OCI-LY1 (cell line): ENCODE results near the gene OR6Y1.

Source experiments
- EZH2 ChIP-seq: fragments of 200-600 bp; sonication (generic), shearing (Covaris generic); IDR thresholded peaks from 2 replicates; pipeline ENCODE4 v1.8.0; 2017; ENCODE audit warnings: borderline replicate concordance, mixed run types, mild to moderate bottlenecking, antibody characterized with exemption, low read length, moderate library complexity, mixed read lengths
- TF ChIP-seq, protein P1 (sequence below): fragments of 200-600 bp; sonication (generic), shearing (Covaris generic); IDR thresholded peaks from 2 replicates; pipeline ENCODE4 v1.5.1; 2017; ENCODE audit warnings: mild to moderate bottlenecking, antibody characterized with exemption, low read length, moderate library complexity, mixed read lengths

DNA sequence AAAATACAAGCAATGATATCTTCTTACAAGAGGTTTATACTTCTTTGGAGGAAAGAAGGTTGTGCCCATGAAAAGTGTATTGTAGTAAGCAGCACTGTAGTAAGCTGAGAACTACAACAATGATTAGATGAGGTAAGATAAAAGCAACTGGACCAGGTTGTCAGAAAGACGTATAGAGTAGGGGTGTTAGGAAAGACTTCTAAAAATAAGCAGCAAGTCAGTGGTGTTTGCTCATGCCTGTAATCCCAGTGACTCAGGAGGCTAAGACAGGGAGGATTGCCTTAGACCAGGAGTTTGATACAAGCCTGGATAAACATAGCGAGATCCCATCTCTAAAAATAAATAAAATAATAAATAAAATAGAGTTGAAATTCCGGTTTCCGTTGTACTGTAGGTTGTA, 29.8 kb upstream of the OR6Y1 start:
- TF ChIP-seq, protein P1, sequence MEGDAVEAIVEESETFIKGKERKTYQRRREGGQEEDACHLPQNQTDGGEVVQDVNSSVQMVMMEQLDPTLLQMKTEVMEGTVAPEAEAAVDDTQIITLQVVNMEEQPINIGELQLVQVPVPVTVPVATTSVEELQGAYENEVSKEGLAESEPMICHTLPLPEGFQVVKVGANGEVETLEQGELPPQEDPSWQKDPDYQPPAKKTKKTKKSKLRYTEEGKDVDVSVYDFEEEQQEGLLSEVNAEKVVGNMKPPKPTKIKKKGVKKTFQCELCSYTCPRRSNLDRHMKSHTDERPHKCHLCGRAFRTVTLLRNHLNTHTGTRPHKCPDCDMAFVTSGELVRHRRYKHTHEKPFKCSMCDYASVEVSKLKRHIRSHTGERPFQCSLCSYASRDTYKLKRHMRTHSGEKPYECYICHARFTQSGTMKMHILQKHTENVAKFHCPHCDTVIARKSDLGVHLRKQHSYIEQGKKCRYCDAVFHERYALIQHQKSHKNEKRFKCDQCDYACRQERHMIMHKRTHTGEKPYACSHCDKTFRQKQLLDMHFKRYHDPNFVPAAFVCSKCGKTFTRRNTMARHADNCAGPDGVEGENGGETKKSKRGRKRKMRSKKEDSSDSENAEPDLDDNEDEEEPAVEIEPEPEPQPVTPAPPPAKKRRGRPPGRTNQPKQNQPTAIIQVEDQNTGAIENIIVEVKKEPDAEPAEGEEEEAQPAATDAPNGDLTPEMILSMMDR, result no peak
- TF ChIP-seq EZH2, result no peak
